Stimulated activated CD4-positive, alpha-beta T cell treated with anti-CD3 and anti-CD28 coated beads, TNF-alpha, amount 100 ng/mL, for 48 hours (primary cell): ENCODE measurements around the gene AP3M1.

ENCODE experiments used
- DNase-seq, 3 donors: peaks; one replicate each; pipeline ENCODE4 v3.0.0-alpha.2; 2020; ENCODE audit warnings: low read depth in 3 of 3

AP3M1 gene

DNA sequence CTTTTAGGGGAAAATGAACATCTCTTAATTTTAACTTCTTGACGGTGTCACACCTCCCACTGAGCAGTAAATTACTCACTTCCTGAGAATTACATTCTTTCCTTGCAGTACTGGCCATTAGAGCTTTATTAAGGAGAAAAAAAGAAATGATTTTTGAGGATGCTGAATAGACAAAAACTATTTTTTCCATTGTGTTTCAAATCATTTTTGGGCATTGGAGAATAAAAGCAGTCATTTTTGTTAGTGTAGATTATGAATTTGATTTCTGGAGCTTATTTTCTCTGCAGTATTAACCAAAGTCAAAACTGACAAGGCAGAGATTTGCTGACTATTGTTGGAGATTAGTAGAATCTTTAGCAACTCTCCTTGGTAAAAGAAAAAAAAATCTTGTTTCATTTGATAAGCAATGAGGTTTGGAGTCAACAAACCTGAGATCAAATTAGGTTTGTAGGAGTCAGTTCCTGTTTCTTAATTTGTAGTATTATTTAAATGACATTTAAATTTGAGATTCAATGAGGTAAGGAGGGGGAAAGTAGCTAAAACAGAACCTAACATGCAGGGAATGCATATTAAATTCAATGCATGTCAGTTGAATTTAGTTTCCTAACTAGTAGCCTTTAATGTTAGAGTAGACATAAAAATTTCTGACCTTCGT lies 70.6 kb downstream of the AP3M1 start:
- no peak for DNase-seq

DNA sequence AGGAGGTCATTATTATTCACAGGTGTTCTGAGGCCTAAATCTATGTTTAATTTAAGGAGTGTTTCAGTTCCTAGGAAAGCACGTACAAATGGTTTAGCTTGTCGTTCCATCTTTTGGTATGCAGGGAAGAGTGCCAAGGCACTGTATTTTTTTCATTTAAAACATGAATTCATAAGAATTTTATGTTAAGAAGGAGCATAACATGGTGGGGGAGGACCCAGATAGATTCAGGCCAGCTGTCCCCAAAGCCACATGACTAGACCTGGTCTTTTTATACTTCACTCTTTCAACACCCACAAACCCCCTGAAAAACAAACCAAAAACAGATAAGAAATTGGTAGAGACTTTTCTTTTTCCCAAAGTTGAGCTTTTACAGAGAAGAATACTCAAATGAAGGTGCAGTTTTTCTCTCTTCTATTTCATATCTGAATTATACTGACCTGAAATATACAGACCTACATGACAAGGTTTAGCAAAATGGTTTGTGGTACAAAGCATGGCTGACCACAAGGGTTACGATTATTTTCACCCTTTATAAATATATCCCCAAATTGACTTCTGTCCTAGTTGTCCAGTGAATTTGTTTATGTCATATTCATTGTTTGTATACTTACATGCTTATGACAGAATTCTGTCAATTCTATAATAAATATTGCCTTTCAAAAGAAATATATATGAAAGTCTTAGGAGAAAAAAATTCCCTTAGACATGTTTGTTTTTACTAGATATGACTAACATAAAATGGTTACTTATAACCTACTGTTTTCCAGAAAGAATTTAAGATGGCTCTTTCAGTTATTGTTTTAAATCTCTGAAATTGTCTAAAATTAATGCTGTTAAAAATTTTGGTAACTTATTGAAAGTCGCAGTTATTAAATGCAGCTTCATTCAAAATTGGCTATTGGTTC lies 71.3 kb downstream of the AP3M1 start:
- DNase-seq: no peak

DNA sequence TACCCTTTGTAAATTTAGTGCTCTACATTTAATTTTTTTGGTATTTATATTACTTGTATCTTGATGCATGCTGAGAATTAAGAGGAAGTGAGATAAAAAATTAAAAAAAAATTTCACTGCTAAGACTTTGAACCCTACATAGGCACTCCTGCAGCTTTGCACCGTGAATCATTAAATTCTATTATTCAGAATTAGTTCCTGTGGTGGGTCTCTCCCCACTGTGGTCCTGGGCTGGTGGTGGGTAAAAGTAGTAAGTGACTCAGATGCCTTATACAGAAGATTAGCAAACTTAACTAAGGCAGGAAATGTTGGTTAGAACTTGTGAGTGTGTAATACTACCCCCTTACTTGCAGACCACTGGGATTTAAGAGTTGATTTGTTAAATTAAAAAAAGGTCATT lies 72.6 kb downstream of the AP3M1 start:
- peak; percentile 12 to 41 (median 37) for DNase-seq

DNA sequence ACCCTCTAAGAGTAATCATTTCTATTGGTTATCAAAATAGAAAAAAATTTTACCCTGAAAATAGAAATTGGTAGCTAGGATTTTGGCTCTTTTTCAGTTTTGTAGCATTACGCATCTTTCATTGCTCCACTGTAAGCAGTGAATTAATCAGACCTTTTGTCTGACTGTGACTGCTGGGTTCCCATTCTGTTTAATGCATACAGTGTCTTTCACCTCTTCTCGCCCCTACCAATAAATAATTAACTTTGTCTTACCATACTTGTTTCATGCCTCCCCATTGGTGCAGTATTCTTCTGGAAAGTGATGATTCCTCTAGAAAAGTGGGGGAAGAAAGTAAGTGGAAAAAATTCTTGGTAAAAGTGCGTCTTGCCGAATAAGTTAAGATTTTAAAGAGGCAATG lies 73.2 kb downstream of the AP3M1 start:
- DNase-seq: no peak

DNA sequence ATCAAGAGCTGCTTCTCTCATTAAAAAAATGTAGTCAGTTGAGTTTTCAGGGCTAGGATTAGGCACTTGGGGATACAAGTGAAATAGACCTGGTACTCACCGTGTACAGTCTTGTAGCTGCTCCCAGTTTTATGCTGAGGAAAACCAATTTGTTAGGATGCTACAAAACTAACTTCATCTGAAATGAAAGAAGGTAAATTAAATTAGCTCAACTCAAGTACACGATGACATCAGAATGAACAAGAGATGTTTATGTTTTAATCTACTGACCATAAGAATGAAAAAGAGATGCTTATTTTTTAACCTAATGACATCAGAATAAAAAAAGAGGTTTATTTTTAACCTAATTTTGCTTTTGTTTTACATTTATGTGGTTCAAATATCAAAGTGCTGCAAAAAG lies 73.7 kb downstream of the AP3M1 start:
- DNase-seq: no peak

GRCh38 chr10:74075906-74076305 lies 74.7 kb downstream of the AP3M1 start:
- DNase-seq: no peak

DNA sequence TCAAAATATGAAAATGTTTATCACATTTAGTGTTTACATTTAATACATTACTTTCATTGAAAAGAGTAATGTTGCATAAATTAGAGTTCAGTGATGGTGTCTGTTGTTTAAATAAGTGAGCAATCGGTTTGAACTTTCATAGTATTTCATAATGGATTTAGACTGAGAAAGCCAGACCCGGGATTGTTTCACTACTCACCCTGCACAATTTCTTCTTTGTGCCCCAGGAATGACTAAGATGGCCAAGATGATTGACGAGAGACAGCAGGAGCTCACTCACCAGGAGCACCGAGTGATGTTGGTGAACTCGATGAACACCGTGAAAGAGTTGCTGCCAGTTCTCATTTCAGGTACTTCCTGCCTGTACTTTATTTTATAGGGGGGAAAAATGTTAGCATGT lies 78.1 kb downstream of the AP3M1 start:
- no peak for DNase-seq

DNA sequence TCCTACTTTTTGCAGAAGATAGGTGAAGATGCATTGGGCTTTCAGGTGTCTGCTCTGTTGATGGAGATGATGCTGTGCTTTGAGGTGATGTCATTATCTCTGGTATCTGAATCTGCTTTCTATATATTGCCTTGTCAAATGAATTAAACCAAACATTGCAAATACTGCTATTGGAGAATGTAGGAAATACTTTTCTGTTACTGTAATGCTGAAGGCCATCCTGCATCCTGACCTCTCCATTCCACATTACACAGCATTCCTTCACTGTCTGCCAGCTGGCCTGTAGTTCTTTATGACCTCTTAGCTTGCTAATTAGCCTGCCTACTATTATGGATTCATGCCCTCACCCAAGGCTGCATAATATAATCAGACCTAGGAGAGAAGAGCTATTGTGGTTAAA lies 79.5 kb downstream of the AP3M1 start:
- no peak for DNase-seq
